GM12872 (cell line): ENCODE results near the gene HS3ST3A1.

ENCODE experiments used
- TF ChIP-seq, protein P1 (sequence below): IDR thresholded peaks from 3 replicates; pipeline ENCODE4 v1.5.1; 2011; ENCODE audit warnings: low read depth, mild to moderate bottlenecking, low read length, moderate library complexity; ENCODE audit not compliant: insufficient read depth

Gene HS3ST3A1

DNA sequence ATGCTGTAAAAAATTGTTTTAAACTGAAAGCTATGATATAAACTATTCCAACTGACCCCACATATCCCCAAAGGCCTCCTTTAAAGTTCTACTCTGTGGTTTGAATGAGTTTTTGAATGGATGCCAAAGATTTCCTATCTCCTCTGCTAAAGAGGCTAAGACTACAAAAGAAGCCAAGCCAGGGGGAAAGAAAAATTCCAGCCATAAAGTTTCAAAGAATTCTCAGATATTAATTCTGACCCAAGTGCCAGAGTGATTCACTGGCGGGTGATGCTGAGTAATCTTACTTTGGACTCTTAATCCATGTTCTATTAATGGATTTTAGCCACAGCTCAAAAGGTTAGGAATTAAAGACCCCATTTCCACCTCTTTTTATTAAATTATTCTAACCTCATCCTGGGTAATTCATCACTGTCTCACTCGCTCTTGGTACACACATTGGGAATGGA is 60.7 kb downstream of the HS3ST3A1 start:
- TF ChIP-seq, protein P1, sequence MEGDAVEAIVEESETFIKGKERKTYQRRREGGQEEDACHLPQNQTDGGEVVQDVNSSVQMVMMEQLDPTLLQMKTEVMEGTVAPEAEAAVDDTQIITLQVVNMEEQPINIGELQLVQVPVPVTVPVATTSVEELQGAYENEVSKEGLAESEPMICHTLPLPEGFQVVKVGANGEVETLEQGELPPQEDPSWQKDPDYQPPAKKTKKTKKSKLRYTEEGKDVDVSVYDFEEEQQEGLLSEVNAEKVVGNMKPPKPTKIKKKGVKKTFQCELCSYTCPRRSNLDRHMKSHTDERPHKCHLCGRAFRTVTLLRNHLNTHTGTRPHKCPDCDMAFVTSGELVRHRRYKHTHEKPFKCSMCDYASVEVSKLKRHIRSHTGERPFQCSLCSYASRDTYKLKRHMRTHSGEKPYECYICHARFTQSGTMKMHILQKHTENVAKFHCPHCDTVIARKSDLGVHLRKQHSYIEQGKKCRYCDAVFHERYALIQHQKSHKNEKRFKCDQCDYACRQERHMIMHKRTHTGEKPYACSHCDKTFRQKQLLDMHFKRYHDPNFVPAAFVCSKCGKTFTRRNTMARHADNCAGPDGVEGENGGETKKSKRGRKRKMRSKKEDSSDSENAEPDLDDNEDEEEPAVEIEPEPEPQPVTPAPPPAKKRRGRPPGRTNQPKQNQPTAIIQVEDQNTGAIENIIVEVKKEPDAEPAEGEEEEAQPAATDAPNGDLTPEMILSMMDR = no peak

DNA sequence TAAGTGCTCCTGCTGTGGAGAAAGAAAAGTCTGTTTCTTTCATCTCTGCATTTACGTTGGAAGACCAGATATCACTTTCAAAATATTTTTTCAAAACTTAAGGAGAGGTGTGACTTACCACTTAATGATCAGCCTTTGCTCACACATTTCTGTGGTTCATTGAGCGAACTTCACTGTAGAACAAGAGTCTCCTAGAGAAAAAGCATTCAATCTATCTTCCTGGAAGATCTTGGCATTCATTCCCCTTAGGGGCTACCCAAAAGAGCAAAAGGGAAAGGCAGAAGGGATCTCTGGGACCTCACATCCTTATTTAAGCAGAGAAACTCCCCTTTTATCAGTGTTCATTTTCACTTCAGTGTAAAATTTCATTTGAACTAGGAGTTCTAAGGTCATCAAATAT is 61.2 kb downstream of the HS3ST3A1 start:
- TF ChIP-seq, protein P1 = no peak

DNA sequence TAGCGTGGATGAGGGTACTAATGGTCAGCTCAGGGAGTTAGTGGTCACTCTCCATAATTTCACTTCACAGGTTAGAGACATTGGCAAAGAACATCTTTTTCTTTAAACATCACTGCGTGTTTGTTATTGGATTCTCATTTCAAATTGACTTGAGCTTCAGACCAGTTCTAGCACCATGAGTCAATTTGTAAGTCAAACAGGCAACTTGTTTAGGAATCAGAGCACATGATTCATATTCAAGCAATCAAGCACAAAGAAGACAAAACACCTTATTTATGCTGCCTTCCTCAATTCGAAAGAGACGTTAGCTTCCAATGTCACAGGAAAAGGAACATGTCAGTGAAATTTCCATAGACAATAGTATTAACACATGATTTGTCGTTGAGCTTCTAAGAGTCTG is 62.3 kb downstream of the HS3ST3A1 start:
- TF ChIP-seq, protein P1 = no peak

DNA sequence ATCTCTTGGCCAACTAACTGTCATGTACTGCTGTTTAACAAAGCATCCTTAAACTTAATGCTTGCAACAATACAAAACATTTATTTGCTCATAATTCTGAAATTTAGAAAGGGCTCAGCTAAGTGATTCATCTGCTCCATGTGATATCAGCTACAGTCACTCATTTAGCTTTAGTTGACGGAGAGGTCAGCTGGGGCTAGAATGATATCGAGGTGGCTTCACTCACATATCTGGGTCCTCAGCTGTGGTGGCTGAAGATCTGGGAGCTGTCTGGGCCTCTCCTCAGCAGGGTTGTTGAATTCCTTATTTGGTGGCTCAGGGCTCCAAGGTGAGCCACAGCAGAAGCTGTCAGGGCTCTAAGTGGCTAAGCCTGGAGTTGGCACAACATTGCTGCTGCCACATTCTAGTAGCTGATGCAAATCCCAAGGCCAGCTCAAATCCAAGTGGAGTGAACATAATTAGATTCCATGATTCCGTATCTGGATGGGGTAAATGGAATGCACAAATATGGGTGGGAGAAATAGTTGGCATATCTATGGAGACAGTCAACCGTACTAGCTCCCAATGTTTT is 62.8 kb downstream of the HS3ST3A1 start:
- TF ChIP-seq, protein P1 = no peak

DNA sequence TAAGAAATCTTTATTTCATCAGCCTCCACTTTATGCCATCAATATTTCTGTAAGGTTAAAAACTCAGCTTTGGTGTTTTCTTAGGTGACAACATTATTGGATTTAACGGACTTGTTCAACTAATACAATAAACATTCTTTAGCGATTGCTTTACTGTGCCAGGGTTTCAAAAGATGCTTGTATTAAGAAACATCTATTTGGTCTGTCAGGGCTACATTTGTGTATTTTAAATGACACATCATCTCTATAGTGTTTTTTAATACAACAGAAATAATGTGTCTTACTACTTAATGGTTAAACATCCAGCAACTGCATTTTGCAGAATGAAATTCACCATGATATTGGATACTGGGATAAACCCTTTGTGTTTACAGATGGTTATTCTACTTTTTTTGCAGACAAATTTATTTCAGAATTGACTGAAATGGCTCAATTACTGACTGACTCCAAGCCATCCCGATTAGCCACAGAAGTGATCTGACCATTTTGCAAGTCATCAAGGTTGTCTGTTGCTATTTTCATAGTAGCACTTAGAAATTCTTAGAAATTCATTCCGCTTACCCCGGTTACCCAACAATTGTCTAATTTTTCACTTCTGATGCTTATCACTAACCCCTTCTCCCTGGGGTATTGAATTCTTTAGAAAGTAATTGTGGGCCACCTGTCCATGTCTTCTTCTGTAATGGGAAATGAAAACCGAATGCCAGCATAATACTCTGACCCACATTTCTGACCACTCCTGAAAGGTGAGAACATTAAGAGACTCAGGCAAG is 63.7 kb downstream of the HS3ST3A1 start:
- TF ChIP-seq, protein P1 = no peak

DNA sequence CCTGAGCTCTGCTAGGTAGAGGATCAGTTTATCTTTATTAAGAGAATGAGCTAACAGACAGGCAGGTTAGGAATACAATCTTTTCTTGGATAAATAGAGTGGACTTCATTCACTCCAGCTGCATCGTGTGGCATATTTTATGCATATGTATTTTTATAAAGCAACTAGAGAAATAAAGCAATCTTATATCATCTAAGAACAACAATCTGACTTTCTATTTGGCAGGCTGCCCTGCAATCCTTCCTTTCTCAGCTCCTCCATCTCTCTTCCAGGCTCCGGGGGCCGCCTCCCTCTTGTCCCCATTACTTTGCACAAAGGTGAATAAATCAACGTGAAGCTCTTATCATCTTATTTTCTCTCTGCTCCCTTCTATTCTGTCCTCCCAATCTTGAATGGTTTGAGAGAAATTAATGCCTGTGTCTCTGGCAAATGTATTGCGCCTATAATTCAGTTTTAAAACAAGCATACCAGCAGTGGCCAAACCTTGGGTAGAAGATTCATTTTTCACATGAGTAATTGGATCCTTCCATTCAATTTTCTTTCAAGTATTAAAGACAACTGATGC is 64.5 kb downstream of the HS3ST3A1 start:
- TF ChIP-seq, protein P1 = no peak

DNA sequence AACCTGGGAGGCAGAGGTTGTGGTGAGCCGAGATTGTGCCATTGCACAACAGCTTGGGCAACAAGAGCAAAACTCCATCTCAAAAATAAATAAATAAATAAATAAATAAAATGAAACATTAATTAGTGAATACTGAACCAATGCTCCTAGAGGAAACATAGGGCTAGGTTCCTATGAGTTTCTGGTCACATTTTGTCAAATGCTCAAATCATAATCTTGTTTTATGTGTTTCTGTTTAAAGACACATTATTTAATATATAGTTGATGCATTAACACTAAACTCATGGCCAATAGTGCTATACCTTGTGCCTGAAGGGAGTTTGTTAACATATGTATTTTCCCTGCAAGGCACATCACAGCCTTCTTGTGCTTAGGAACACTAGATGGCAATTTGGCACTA is 66.8 kb downstream of the HS3ST3A1 start:
- TF ChIP-seq, protein P1 = no peak
